GM19043 (cell line): Measurements from ENCODE around the gene ESYT1.
"Not testable (repeated sequence)": the region's sequence is repeated elsewhere in the genome, so short reads cannot be mapped to it uniquely, and the experiment has no call there.

Experiments
- ATAC-seq: cut with Tn5 transposase; IDR thresholded peaks from one replicate; pipeline ENCODE4 v1.9.1; 2021; ENCODE audit warnings: low read depth; ENCODE audit not compliant: unreplicated experiment

The ESYT1 gene

DNA sequence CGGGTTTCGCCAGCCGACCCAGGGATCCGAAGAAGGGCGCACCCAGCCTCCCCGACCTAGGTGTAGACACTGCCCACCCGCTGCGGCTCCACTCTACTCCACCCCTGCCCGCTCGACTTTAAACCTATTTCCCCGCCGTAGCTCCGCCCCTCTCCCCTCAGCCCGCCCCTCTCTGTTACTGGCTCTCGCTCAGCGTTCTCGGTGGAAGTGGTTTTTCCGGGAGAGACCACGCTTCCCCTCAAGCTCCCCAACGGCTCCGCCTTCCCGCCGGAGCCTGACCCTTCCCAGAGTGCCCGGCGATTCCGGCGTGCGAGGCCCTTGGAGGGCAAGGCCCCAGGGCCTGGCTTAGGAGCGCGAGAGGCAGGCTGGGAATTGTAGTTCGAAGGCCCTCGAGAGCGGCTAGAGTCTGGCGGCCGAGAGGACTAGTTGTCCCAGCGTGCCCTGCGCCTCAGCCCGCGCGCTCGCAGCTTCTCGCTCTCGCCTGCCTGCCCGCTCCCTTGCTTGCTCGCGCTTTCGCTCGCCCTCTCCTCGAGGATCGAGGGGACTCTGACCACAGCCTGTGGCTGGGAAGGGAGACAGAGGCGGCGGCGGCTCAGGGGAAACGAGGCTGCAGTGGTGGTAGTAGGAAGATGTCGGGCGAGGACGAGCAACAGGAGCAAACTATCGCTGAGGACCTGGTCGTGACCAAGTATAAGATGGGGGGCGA, 23.8 kb upstream of the ESYT1 start, which contains the start of gene PA2G4:
TSS of gene PA2G4 (plus strand) at position 451 of the 706 bp plus-strand sequence. CDS start at position 630, 179 bp downstream.
- ATAC-seq = peak; percentile 92

DNA sequence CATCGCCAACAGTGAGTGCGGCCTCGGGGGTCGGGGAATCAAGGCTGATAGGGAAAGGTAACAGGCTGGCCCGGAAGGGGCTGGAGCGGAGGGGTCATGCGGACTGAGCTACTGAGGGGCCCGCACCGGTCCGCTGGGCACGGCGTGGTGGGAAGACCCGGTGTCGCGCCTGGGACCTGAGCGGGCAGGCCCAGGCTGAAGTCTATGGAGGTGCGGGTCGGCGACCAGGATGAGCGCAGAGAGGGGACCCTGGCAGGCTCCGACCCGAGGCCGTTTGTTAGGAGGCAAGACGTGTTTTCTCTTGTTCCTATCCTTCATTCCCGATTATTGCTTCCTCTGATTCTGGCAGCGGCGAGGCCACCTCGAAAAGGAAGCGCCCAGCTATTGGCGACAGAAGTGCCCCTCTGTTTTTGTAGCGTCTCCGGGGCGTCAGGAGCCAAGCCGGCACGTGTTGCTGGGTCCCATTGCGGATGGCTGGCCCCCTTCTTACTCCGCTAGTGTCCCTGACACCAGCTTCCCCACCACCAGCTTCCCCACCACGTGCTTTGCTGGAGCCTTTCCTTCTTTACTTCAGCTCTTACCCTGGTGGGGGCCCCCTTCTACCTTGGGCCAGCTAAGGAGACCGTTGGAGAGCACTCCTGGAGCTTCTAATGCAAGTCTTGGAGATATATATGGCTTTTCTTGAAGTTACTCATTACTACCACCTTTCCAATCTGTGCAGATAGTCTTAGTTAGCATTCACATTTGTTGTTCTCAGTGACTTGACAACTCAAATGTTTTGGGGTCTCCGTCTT, 23.1 kb upstream of the ESYT1 start:
- no peak for ATAC-seq

DNA sequence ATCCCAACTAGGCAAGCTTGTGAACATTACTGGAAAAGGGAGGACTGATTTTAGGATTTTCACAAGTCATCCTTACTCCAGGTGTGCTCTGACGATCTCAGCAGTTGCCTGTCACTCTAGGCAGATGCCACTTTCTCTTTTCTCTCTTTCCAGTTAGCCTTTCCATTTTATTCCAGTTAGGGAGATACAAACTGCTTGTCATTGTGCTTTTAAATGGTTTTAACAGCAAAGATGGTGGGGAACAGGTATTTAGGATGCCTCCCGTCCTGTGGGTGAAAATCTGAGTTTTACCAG, 22.5 kb upstream of the ESYT1 start:
- no peak for ATAC-seq

DNA sequence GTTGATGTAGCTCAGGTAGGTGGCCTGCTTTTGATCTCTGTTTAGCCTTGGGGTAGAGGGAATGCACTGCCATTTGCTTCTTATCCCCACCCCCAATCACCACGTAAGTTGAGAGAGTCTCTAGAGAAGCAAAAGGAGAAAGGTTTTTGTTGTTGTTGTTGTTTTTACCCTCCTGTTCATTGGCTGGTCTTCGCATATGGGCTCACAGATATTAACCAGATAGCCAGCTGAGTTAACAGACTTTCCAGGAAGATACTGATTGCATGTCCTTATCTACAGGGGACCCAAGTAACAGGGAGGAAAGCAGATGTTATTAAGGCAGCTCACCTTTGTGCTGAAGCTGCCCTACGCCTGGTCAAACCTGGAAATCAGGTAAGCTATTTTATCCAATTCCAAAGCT, 20.8 kb upstream of the ESYT1 start:
- ATAC-seq = no peak

DNA sequence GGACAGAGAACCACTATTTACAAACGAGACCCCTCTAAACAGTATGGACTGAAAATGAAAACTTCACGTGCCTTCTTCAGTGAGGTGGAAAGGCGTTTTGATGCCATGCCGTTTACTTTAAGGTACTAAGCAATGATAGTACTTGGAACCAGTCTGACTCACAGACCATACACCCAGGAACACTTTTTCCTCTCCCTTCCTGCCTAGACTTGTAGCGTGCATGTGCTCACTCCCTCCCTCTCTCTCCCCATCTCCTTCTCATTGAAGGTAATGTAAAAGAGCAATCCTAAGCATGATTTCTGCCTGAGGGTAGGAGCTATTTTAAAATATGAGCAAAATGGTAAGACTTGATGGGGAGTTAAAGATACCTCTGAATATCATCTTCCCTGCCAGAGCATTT, 17.5 kb upstream of the ESYT1 start:
- no peak for ATAC-seq

DNA sequence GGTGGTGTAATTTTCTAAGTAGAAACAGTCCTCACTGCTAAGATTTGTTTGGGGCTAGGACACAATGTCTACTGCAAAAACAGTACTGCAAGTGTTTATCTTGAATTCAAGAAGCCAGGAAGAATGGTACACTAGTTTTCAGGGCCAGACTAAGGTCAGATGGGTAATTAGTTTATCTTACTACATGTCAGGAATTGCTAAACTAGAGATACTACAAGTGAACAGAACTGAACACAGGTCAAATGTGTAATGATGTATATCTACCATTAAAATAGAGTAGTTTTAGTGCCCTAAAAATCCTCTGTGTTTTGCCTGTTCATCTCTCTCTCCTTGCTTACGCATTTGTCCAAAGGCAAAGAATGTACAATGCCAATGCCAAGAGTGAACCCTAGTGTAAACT, 14.0 kb upstream of the ESYT1 start:
- no peak for ATAC-seq

DNA sequence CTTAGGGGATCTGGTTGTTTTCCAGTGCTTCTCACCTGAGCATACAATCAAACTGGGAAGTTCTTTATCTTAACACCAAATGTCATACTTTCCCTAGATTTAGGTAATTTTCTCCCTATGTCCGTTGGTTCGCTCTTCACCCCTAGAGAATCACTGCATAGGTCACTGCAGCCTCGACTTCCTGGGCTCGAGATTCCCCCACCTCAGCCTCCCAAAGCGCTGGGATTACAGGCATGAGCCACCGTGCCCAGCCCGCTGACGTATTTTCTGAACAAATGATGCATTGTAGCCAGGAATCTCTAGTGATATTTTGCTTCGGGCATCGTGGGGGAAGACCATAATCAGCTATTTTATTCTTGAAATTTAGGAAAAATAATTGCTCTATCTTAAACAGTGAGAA, 12.7 kb upstream of the ESYT1 start:
- ATAC-seq = no peak

DNA sequence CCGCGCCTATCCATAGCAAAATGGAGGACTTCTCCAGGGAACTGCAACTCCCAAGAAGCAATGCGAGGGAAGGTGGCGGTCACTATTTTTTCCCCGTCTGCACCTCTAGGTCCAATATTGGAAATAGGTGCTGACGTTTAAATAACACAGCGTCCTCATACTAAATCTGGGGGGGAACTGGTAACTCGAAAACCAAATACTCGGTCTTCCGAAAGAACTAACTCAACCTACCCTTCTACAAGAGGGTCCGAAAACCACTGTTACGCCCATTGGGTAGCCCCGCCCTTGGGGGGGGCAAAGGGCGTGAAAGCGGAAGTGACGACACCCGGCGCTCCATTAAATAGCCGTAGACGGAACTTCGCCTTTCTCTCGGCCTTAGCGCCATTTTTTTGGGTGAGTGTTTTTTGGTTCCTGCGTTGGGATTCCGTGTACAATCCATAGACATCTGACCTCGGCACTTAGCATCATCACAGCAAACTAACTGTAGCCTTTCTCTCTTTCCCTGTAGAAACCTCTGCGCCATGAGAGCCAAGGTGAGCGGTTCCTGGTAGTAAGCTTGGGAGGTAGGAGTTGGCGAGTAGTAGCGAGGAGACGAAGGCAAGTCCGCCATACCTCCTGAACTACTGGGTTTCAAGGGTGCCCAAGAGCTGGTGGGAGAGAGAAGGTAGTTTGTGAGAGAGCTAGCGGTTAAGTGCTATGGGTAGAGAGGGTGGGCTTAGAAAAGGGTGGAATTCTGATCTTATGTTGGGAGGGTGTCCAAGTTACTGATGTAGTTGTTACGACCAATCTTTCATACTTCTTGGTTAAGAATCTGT, 11.6 kb upstream of the ESYT1 start, which contains the start of gene RPL41:
TSS of gene RPL41 (plus strand) at position 367 of the 815 bp plus-strand sequence.
- peak; percentile 45 for ATAC-seq

DNA sequence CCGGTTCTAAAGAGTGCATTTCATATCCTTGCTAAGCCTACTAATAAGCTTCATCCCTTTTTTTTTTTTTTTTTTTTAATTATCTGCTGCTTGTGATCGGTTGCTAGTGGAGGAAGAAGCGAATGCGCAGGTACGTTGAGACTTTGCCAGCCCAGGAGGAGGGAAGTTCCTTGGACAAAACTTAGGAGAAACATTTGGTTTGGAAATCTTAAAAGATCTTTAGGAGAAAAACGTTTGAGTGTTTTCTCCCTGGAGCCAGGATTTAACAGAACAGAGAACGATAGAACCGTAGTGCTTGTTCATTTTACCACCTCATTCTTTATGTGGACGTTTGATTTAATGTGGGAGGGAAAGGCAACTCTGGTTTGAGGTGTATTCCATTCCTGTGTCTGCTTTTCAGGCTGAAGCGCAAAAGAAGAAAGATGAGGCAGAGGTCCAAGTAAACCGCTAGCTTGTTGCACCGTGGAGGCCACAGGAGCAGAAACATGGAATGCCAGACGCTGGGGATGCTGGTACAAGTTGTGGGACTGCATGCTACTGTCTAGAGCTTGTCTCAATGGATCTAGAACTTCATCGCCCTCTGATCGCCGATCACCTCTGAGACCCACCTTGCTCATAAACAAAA, 10.9 kb upstream of the ESYT1 start:
- not testable (repeated sequence) for ATAC-seq

DNA sequence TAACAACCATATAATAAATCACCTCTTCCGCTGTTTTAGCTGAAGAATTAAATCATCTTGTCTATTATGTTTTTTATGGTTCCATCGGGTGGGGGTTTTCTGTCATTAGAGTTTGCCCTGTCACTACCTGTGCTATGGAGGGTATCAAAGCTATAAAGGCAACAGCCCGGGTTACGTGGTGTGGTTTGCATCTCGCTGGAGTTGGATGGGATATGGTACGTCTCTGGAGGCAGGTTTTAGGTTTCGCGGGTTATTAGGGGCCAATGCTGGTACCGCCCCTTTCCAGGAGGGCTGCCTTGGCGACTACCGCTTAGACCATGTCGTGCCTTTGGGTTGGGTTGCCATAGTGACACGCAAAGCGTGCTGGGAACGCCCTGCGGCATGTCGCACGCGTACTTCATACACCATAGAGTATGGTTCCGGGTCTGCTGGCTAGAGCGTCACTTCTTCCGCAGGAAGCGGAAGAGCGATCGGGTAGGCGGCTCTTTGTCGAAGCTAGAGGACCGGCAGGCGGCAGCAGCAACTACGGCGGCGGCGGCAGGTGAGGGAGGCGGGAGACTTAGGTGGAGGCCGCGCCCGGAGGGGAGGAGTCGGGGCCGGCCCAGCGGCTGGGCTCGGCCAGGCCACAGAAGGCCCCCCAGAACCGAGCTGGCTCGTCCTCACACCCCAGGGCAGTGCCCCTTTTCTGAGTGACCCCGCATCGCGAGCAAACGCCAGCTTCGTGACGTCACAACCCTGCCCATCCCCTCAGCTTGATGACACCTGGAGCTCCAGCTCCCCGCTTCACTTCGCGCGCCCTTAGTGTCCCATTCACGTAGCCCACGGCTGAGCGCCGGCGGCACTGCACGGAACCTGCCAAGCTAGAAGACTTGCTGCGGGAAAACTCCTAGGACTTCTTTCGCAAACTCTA, 10.0 kb upstream of the ESYT1 start, which contains the start of gene ZC3H10:
TSS of gene ZC3H10 (plus strand) at position 489 of the 910 bp plus-strand sequence. CDS start 2,297 bp downstream, outside the sequence.
- ATAC-seq = peak; percentile 77

DNA sequence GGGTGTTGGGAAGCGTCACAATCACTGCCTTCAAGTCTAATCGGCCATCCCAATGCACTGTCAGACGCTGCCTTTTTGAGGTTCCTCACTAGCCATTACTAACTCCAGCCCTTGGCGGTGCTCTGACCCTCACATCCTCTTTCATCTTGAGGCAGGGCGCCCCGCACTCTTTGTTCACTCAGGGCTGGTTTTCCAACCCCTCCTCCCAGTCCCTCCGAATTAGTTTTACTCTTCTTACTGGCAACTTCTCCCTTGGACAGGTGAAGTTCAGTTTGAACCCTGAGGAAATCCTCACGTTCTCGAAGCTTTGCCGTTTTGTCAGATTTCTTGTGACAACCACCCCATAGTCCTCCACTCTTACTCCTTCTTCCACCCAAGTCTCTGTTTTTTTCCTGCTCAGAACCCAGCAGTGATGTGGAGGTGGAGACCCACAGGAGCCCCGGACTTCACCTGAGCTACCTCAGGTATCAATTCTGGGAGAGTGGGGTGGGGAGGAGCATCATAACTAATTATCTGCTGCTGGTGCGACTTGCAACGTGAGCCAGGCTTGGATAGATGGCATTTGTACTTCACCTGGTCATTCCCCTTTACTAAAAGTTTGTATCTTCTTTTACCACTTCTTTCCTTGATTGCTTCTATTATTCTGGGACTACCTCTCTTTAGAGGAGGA, 9.2 kb upstream of the ESYT1 start:
- no peak for ATAC-seq

DNA sequence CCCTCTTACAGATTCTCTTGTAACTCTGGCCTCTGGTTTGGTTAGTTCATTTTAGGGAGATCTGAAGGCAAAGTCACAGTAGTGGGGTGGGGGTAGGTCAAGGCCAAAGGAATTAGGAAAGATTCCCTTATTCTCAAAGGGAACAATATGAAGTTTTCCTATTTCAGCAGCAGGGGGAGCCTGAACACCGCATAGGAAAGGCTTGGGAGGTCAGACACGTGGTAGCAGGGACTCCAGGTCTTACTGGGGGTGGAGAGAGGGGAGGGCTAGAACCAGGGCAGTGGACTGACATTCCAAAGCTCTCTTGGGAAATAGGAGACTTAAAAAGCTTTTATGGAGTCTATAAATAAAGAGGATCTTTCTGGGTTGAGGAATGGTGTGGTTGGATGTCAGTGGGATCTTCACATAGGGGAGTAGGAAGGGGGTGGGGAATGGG, 8.7 kb upstream of the ESYT1 start:
- no peak for ATAC-seq

DNA sequence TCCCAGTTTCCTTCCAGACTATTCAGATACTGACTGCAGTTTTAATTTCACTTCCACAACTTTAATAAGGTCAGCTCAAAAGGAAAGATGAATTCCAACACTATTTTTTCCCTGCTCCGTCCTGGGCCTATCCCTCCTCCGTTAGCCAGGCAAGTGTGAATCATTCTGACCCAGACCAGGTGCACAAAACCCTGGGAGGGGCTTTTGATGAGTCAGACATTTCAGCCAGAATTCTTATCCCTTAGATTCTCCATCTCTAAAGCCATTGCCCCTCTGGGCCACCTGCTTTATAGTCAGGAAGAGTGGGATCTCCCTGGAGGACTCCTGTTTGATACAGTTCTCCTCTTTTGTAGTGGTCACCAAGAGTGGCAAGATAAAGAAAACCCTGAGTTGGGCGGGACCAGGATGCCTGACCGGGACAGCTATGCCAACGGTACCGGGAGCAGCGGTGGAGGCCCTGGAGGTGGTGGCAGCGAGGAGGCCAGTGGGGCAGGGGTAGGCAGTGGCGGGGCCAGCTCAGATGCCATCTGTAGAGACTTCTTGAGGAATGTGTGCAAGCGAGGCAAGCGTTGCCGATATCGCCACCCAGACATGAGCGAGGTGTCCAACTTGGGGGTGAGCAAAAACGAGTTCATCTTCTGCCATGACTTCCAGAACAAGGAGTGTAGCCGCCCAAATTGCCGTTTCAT, 7.8 kb upstream of the ESYT1 start:
- no peak for ATAC-seq

DNA sequence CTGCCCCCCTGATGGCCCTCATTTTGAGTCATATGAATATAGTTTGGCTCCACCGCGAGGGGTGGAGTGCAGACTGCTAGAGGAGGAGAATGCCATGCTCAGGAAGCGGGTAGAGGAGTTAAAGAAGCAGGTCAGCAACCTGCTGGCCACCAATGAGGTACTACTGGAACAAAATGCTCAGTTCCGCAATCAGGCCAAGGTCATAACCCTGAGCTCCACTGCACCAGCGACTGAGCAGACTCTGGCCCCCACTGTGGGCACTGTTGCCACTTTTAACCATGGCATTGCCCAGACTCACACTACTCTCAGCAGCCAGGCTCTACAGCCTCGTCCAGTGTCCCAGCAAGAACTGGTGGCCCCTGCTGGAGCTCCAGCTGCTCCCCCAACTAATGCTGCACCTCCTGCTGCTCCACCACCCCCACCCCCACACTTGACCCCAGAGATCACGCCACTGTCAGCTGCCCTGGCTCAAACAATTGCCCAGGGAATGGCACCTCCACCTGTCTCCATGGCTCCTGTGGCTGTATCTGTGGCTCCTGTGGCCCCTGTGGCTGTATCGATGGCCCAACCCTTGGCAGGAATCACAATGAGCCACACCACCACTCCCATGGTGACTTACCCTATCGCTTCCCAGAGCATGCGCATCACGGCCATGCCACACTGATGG, 6.7 kb upstream of the ESYT1 start:
- ATAC-seq = no peak

DNA sequence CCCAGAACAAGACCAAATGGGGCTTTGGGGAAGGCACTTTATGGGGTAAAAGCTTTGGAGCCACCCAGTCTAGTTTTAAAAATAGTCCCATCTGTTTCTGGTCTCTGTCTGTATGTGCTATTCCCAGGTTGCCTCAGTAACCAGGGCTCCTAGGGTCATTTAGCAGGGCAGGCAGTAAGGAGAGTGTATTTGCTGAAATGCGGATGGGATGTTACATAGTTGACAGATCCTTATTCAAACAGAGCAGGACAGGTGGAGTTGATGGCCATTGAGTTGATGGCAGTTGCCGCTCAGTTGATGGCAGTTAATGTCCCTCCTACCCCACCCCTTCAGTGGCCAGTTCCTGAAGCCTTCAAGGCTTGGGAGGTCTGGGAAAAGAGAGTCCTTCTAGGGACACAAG, 5.4 kb upstream of the ESYT1 start:
- ATAC-seq = no peak

DNA sequence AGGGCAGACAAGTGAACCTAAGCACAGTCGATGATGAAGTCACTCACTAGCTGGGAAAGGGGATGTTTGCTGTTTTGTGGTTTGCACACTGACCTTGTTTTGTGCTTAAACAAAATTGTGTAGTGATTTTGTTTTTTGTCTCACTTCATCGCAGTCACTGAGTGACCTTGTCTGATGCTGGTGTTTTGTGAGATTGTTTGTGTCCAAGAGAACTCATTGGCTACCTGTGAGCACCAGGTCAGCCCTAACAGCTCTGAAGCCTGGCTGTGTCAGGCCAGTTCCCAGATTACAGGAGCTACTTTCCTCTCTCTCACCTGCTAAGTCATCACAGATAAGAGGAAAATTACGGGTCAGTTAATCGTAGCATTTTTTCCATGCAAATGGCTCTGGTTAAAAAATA, 3.9 kb upstream of the ESYT1 start:
- no peak for ATAC-seq

DNA sequence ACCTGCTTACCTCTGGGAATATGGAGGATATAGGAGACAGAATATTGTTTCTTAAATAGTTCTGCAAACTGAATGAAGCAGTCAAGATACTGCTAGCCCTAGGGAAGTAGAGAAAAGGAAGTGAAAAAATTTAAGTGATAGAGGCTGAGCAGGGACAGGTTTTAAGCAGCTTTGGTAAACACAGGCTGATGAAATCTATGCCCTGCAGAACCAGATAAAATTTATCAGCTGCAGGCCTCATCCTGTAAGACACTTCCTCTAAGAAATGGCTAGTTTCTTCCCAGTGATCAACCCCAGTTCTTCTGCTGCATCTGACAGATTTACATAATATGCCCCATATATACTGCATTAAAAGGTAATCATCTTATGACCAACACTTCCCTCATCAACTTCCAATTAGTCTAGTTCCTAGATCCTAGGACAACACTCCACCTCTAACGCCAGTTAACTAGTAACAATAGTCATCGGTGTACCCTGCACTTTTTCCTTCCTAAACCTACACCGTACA, 1.3 kb upstream of the ESYT1 start:
- no peak for ATAC-seq

DNA sequence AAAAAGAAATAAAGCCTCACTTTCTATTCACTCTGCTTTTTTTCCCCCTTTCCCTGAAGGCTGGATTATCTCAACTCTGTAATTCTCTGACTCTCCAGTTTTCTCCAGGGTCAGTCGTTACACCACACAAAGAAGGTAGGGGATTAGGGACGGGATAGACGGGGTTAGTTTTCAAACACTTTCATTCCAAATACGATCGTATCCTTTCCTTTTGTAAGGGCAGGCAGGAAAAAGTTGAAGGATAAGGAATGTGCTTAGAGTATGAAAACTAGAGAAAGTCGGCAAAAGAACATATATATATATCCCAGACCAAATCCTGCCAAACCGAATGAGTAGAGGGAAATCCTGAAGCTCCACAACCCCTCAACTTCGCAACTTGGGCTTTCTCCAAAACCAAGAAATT, 581 bp upstream of the ESYT1 start:
- no peak for ATAC-seq
